Esophagus muscularis mucosa (tissue), 4 donors: Measurements from ENCODE around the gene SH3BP4. TPM values are rescaled to one million over a fixed set of nuclear protein-coding genes. Genes with fewer than 3 reads are reported as not detected.
A peak's percentile ranks its signal among the peaks of the same experiment; 100 is the strongest.

ENCODE experiments used
- DNase-seq: peaks from one replicate; pipeline ENCODE4 v3.0.0-alpha.2; 2017; ENCODE audit errors: extremely low spot score
- H3K27ac ChIP-seq, 4 donors: fragments of 200-600 bp; sonication (generic); replicated peaks in 1 of 4; 1 replicate in 3 of 4; 2 replicates in 1 of 4; pipeline ENCODE4 v1.5.1; 2016 to 2019; ENCODE audit warnings: mild to moderate bottlenecking in 1 of 4
- H3K27me3 ChIP-seq, 4 donors: fragments of 200-600 bp; sonication (generic); one replicate each; pipeline versions ENCODE4 v1.5.1 to v1.6.0; 2016 to 2019
- H3K36me3 ChIP-seq, 4 donors: fragments of 200-600 bp; sonication (generic); one replicate each; pipeline ENCODE4 v1.5.1; 2016 to 2019
- H3K4me1 ChIP-seq, 4 donors: fragments of 200-600 bp; sonication (generic); one replicate each; pipeline ENCODE4 v1.5.1; 2016 to 2019
- H3K4me3 ChIP-seq, 4 donors: fragments of 200-600 bp; sonication (generic); 1 replicate in 2 of 4; 2 replicates in 2 of 4; pipeline ENCODE4 v1.5.1; 2016 to 2019; ENCODE audit warnings: mild to moderate bottlenecking in 4 of 4, moderate library complexity in 1 of 4
- H3K9me3 ChIP-seq, 4 donors: fragments of 200-600 bp; sonication (generic); 1 replicate in 3 of 4; 2 replicates in 1 of 4; pipeline ENCODE4 v1.5.1; 2016 to 2019
- EP300 ChIP-seq: sonication (generic); formaldehyde crosslinking; IDR thresholded peaks from one replicate; pipeline ENCODE4 v1.6.1; 2017; ENCODE audit warnings: antibody characterized with exemption
- POLR2A ChIP-seq: fragments of 450-650 bp; IDR thresholded peaks from one replicate; pipeline ENCODE4 v1.6.1; 2017; ENCODE audit warnings: antibody characterized with exemption, moderate library complexity, mild to moderate bottlenecking, low read depth
- POLR2AphosphoS5 ChIP-seq, 2 donors: sonication (generic); formaldehyde crosslinking; IDR thresholded peaks; one replicate each; pipeline ENCODE4 v1.6.1; 2017; ENCODE audit warnings: antibody characterized with exemption in 2 of 2
- WGBS: methylation state at CpG from one replicate; pipeline ENCODE4 v1.1.5; 2018; 5-methylcytosine and 5-hydroxymethylcytosine counted together
- intact Hi-C: fragments of 100-400 bp; cut with DNase I; formaldehyde crosslinking; loops from one replicate; pipeline ENCODE4 v1.15.1; 2023
- total RNA-seq, 4 donors: library from RNA; depleted of rRNA; stranded (reverse); fragments of >200 nt; gene quantifications; one replicate each; pipeline versions ENCODE4 v1.1.0 to v1.2.1, GENCODE V29; 2016
- TF ChIP-seq, protein P1 (sequence below), 3 experiments: fragments of 200-600 bp in 2 of 3; fragments of 450-650 bp in 1 of 3; sonication (generic) in 2 of 3; IDR thresholded peaks; one replicate each; pipeline ENCODE4 v1.5.1; 2017 to 2019; ENCODE audit warnings: antibody characterized with exemption in 3 of 3, mild to moderate bottlenecking in 2 of 3, moderate library complexity in 1 of 3

SH3BP4 gene
- total RNA-seq, 4 donors from 2014 or later: 25.3 to 63.1 (median 48.4) TPM

DNA sequence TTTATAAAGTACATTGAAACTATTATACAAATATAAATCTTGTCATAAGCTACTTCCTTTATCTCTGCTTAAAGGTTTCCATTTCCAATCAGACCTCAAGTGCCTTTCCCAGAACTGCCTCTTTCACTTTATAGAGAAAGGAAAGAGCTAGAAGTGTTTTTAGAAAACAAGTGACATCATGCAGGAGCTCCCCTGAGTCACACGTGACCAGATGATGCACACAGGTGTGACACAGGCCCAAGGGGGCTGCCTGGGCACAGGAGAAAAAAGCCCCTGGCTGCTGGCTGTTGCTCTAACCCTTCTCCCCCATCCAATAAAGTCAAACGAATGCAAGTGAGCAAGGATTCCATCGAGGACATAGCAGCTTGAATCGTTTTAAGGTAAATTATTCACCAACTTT is 21.4 kb upstream of the SH3BP4 start:
- Histone ChIP-seq H3K4me3 (no peak overlapping the region), H3K4me1 (no peaks in the 10 kb centered on the region), H3K27ac (no peak overlapping the region), H3K9me3 (peaks cover 0 to under 1% (median 0%) of the 10 kb centered on the region in 4 donors), H3K27me3 (no peaks in the 10 kb centered on the region), H3K36me3 (no peaks in the 10 kb centered on the region)
- TF ChIP-seq EP300 (no peak), POLR2AphosphoS5 (IDR thresholded peaks at IDR 0.05) (no peak), POLR2A (no peak)
- TF ChIP-seq, protein P1, sequence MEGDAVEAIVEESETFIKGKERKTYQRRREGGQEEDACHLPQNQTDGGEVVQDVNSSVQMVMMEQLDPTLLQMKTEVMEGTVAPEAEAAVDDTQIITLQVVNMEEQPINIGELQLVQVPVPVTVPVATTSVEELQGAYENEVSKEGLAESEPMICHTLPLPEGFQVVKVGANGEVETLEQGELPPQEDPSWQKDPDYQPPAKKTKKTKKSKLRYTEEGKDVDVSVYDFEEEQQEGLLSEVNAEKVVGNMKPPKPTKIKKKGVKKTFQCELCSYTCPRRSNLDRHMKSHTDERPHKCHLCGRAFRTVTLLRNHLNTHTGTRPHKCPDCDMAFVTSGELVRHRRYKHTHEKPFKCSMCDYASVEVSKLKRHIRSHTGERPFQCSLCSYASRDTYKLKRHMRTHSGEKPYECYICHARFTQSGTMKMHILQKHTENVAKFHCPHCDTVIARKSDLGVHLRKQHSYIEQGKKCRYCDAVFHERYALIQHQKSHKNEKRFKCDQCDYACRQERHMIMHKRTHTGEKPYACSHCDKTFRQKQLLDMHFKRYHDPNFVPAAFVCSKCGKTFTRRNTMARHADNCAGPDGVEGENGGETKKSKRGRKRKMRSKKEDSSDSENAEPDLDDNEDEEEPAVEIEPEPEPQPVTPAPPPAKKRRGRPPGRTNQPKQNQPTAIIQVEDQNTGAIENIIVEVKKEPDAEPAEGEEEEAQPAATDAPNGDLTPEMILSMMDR (IDR thresholded peaks at IDR 0.05): no peak
- intact Hi-C loops: no loop called here
- 85% methylated on average over 4 of the region's 4 CpGs for WGBS
- peak; percentile 21 for DNase-seq

DNA sequence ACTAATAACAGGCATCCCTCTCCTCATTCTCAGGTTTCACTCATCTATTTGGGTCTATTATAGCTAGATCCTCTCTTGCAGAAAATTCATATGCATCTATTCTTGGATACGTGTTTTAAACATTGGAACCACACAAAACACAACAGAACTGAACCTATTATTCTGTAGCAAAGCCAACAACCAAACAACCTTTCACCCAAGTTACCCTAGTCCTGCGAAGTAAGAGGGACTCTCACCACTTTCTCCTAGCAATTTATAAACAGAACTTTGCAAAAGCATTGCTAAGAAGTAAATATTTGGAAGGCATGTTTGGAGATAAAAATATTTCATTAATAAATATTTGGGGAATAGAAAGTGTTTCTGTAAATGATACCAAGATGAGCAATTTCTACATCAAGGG is 20.4 kb upstream of the SH3BP4 start:
- no peaks in the 10 kb centered on the region for H3K36me3 ChIP-seq
- H3K27ac ChIP-seq: no peak overlapping the region
- H3K27me3 ChIP-seq: no peaks in the 10 kb centered on the region
- TF ChIP-seq POLR2A (no peak), POLR2AphosphoS5 (IDR thresholded peaks at IDR 0.05) (no peak), EP300 (no peak)
- TF ChIP-seq, protein P1 (IDR thresholded peaks at IDR 0.05): no peak
- DNase-seq: no peak
- 53% methylated on average over 2 of the region's 2 CpGs for WGBS
- no peak overlapping the region for H3K4me3 ChIP-seq
- intact Hi-C loops: no loop called here
- no peaks in the 10 kb centered on the region for H3K9me3 ChIP-seq
- no peaks in the 10 kb centered on the region for H3K4me1 ChIP-seq

DNA sequence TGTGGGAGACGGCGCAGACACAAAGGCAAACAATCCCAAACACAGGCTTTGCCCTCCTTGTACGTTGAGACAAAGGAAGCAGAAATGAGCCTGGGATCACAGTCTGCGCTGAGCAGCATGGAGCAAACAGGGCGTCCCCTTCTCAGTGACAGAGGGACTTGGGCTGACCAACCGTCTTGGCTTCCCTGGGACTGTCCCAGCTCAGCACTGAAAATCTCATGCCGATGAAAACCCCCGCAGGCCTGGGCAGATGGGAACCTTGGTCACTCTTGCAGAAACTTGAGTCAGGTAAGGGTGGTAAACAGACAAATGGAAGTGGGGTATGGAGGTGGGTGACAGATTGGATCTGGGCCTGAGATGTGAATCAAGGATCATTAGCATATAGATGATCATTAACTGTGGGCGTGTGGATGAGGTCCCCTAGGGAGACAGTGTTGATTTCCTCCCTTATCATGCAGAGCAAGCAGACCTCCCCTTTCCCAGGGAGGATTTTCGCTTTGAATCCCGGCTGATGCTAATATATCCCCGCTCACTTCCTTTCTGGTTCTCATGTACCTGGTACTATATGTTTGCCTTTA is 19.1 kb upstream of the SH3BP4 start:
- no peaks in the 10 kb centered on the region for H3K36me3 ChIP-seq
- H3K4me1 ChIP-seq: no peaks in the 10 kb centered on the region
- no peak overlapping the region for H3K27ac ChIP-seq
- peak; percentile 55 for DNase-seq
- H3K9me3 ChIP-seq: no peaks in the 10 kb centered on the region
- 87% methylated on average over 12 of the region's 12 CpGs for WGBS
- H3K4me3 ChIP-seq: no peak overlapping the region
- TF ChIP-seq EP300: no peak
- TF ChIP-seq POLR2A: no peak
- TF ChIP-seq, protein P1 (IDR thresholded peaks at IDR 0.05): no peak
- no peak for TF ChIP-seq POLR2AphosphoS5 (IDR thresholded peaks at IDR 0.05)
- H3K27me3 ChIP-seq: no peaks in the 10 kb centered on the region
- intact Hi-C loops: no loop called here

DNA sequence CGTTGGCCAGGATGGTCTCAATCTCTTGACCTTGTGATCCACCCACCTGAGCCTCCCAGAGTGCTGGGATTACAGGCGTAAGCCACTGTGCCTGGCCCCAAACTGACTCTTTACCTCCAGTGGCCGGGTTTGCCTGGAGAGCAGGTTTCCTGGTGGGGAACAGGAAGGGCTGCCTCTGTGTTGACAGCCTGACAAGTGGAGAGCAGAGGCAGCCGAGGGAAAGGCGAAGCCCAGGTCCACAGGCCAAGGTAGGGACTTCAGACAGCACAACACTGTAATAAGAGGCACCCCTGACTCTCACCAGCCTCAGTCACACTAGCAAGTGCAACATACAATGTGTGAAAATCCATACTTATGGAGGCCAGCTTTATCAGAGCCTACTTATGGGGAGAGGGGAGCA is 16.5 kb upstream of the SH3BP4 start:
- intact Hi-C loops: no loop called here
- peak; percentile 62 for DNase-seq
- H3K27me3 ChIP-seq: no peaks in the 10 kb centered on the region
- no peak overlapping the region for H3K4me3 ChIP-seq
- H3K27ac ChIP-seq: no peak overlapping the region
- no peaks in the 10 kb centered on the region for H3K4me1 ChIP-seq
- TF ChIP-seq, protein P1 (IDR thresholded peaks at IDR 0.05): no peak
- no peak for TF ChIP-seq EP300
- TF ChIP-seq POLR2AphosphoS5 (IDR thresholded peaks at IDR 0.05): no peak
- TF ChIP-seq POLR2A: no peak
- WGBS: 100% methylated on average over 1 of the region's 5 CpGs
- no peaks in the 10 kb centered on the region for H3K36me3 ChIP-seq
- no peaks in the 10 kb centered on the region for H3K9me3 ChIP-seq

DNA sequence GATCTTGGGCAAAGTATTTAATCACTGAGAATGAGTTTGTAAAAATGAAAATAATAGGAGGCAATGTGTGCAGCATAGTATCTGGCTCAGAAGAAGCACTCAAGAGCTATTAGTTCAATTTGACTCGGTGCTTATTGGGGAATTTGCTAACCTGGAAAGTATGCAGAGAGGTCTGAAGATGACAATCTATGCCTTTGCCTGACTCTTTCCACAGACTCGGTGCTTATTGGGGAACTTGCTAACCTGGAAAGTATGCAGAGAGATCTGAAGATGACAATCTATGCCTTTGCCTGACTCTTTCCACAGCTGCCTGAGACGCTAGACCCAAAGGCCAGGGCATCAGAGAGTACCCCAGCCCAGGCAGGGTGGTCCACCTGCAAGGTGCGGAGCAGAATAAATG is 12.2 kb upstream of the SH3BP4 start:
- TF ChIP-seq POLR2AphosphoS5 (IDR thresholded peaks at IDR 0.05) (no peak), EP300 (no peak), POLR2A (no peak)
- TF ChIP-seq, protein P1 (IDR thresholded peaks at IDR 0.05): no peak
- Histone ChIP-seq H3K27ac (no peak overlapping the region), H3K9me3 (no peaks in the 10 kb centered on the region), H3K4me3 (no peak overlapping the region), H3K4me1 (no peaks in the 10 kb centered on the region), H3K27me3 (no peaks in the 10 kb centered on the region), H3K36me3 (no peaks in the 10 kb centered on the region)
- no peak for DNase-seq
- 84% methylated on average over 4 of the region's 4 CpGs for WGBS
- intact Hi-C loops: no loop called here
